Daoy (cell line): Measurements from ENCODE around the gene HBZ. TPM values are rescaled to one million over a fixed set of nuclear protein-coding genes. Genes with fewer than 3 reads are reported as not detected.
"Not testable (repeated sequence)": the region's sequence is repeated elsewhere in the genome, so short reads cannot be mapped to it uniquely, and the experiment has no call there.

ENCODE experiments used
- DNase-seq: peaks from one replicate; pipeline ENCODE4 v3.0.0-alpha.2; 2015; ENCODE audit warnings: low read depth
- total RNA-seq: library from RNA; depleted of rRNA; stranded (reverse); fragments of >200 nt; shearing (Covaris generic); gene quantifications from 2 replicates; pipeline ENCODE4 v1.2.3, GENCODE V29; 2014

The HBZ gene
- total RNA-seq, 1 experiment from 2014 or later = not detected

DNA sequence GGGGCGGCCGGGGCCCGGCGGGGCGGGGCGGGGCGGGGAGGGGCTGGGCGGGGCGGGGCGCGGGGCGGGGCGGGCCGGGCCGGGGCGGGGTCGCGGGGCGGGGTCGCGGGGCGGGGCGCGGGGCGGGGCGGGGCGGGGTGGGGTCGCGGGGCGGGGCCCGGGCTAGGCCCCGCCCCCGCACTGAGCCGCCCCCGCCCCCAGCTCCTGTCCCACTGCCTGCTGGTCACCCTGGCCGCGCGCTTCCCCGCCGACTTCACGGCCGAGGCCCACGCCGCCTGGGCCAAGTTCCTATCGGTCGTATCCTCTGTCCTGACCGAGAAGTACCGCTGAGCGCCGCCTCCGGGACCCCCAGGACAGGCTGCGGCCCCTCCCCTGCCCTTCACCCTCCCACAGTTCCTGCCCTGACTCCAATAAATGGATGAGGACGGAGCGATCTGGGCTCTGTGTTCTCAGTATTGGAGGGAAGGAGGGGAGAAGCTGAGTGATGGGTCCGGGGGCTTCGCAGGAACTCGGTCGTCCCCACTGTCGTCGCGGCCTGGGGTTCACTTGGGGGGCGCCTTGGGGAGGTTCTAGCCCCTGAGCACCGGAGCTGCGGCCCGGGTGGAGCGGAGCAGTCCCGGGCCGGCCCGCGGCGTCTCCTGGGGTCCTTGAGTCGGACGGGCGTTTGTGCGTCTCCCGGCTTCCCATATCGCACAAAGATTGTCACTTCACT, 12.5 kb downstream of the HBZ start:
- no peak for DNase-seq

DNA sequence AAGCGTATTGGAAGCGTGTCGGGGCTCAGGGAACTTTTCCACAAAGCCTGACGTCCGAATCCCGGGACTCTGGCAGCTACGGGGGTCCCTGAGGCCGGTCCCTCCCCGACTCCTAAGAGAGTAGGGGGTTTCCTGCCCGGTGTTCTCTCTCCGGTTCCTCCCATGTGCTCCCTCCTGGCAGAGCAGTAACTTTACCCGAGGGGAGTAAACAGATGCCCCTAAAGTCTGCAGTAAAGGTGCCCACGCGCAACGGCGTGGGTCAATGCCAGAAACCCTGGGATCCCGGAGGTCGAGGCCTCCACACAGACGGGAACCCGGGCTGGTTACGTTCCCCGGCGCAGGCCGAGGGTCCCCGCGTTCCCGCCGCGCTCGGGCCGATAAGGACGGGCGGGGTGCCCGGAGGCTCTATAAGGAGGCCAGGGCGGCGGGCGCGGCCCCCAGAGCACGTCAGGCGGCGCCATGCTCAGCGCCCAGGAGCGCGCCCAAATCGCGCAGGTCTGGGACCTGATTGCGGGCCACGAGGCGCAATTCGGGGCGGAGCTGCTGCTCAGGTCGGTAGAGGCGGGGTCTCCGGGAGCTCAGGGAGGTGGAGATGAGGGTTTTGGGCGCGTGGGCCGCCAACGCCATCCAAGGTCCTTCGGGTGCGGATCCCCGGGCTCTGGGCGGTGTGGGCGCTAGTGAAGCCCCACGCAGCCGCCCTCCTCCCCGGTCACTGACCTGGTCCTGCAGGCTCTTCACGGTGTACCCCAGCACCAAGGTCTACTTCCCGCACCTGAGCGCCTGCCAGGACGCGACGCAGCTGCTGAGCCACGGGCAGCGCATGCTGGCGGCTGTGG, 13.3 kb downstream of the HBZ start, which contains the start of gene HBM:
TSS of gene HBM (plus strand) at position 440 of the 836 bp plus-strand sequence. CDS start at position 460, 20 bp downstream.
- DNase-seq = no peak

DNA sequence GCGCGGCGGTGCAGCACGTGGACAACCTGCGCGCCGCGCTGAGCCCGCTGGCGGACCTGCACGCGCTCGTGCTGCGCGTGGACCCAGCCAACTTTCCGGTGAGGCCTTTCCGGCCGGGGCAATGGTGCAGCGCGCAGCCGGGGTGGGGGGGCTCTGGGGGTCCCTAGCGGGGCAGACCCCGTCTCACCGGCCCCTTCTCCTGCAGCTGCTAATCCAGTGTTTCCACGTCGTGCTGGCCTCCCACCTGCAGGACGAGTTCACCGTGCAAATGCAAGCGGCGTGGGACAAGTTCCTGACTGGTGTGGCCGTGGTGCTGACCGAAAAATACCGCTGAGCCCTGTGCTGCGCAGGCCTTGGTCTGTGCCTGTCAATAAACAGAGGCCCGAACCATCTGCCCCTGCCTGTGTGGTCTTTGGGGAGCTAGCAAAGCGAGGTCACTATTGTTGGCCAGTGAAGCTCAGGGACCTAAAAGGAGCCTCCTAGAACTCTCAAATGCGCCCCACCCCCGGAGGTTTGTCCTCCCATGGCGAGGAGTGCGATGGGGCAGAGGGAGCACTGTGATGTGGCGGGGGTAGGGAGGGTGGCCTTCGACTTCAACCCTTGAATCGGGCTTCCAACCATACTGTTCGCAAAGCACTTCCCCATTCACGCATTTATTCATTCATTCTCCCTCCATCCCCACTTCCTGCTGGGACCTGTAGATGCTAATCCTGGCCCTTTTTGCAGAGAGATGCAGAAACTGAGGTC, 14.1 kb downstream of the HBZ start:
- DNase-seq = no peak

DNA sequence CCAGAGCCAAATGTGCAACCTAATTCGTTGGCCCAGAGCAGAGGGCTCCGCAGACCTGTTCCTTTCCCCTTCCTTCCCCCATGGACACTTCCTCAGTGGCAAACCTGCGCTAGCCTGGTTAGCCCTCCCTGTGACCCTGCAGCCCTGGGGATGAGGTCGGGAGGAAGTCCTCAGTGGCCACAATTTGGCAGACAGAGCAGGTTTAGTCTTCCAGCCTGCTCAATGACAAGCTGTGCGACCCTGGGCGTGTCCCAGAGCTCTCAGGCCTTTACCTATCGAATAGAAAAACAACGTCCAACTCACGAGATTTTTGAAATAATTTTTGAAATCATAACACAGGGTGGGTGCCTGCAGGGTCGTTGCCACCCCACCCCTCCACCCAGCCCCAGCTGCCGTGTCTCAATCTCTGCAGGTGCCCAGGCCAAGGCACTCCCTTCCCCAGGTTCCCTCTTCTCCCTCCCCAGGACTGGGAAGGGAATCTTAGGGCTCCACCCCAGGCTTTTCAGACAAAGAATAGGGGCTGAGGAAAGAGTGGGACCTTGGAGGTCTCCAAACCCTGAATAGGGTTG, 14.8 kb downstream of the HBZ start:
- DNase-seq = no peak

DNA sequence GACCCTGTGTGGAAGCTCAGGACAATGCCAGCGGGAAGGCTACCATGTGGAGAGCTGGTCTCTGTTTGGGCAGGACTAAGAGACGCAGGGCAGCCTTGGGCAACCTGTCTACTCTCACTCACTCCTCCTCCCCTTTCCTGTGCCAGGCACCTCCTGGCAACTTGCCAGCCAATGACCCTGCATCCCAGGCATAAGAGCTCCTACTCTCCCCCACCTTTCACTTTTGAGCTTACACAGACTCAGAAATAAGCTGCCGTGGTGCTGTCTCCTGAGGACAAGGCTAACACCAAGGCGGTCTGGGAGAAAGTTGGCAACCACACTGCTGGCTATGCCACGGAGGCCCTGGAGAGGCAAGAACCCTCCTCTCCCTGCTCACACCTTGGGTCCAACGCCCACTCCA, 16.0 kb downstream of the HBZ start:
- DNase-seq = peak; percentile 29

DNA sequence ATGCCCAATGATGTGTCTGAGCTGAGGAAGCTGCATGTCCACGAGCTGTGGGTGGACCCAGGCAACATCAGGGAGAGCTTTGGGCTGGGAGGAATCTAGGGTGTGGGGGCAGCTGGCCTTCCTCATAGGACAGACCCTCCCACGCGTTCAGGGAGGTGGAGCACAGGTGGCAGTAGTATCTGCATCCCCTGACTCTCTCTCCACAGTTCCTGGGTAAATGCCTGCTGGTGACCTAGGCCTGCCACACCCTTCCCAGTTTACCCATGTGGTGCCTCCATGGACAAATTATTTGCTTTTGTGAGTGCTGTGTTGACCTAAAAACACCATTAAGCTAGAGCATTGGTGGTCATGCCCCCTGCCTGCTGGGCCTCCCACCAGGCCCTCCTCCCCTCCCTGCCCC, 16.6 kb downstream of the HBZ start:
- no peak for DNase-seq

DNA sequence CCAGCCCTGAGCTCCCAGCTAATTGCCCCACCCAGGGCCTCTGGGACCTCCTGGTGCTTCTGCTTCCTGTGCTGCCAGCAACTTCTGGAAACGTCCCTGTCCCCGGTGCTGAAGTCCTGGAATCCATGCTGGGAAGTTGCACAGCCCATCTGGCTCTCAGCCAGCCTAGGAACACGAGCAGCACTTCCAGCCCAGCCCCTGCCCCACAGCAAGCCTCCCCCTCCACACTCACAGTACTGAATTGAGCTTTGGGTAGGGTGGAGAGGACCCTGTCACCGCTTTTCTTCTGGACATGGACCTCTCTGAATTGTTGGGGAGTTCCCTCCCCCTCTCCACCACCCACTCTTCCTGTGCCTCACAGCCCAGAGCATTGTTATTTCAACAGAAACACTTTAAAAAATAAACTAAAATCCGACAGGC, 17.7 kb downstream of the HBZ start:
- peak; percentile 38 for DNase-seq

DNA sequence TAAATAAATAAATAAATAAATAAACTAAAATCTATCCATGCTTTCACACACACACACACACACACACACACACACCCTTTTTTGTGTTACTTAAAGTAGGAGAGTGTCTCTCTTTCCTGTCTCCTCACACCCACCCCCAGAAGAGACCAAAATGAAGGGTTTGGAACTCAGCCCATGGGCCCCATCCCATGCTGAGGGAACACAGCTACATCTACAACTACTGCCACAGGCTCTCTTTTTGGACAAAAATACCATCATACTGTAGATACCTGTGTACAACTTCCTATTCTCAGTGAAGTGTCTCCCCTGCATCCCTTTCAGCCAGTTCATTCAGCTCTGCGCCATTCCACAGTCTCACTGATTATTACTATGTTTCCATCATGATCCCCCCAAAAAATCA, 18.3 kb downstream of the HBZ start:
- no peak for DNase-seq

DNA sequence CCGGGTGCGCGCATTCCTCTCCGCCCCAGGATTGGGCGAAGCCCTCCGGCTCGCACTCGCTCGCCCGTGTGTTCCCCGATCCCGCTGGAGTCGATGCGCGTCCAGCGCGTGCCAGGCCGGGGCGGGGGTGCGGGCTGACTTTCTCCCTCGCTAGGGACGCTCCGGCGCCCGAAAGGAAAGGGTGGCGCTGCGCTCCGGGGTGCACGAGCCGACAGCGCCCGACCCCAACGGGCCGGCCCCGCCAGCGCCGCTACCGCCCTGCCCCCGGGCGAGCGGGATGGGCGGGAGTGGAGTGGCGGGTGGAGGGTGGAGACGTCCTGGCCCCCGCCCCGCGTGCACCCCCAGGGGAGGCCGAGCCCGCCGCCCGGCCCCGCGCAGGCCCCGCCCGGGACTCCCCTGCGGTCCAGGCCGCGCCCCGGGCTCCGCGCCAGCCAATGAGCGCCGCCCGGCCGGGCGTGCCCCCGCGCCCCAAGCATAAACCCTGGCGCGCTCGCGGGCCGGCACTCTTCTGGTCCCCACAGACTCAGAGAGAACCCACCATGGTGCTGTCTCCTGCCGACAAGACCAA, 20.0 kb downstream of the HBZ start, which contains the start of gene HBA2:
TSS of gene HBA2 (plus strand) at position 503 of the 568 bp plus-strand sequence. CDS start at position 540, 37 bp downstream.
- DNase-seq = not testable (repeated sequence)

DNA sequence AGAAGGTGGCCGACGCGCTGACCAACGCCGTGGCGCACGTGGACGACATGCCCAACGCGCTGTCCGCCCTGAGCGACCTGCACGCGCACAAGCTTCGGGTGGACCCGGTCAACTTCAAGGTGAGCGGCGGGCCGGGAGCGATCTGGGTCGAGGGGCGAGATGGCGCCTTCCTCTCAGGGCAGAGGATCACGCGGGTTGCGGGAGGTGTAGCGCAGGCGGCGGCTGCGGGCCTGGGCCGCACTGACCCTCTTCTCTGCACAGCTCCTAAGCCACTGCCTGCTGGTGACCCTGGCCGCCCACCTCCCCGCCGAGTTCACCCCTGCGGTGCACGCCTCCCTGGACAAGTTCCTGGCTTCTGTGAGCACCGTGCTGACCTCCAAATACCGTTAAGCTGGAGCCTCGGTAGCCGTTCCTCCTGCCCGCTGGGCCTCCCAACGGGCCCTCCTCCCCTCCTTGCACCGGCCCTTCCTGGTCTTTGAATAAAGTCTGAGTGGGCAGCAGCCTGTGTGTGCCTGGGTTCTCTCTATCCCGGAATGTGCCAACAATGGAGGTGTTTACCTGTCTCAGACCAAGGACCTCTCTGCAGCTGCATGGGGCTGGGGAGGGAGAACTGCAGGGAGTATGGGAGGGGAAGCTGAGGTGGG, 20.9 kb downstream of the HBZ start:
- DNase-seq = not testable (repeated sequence)

DNA sequence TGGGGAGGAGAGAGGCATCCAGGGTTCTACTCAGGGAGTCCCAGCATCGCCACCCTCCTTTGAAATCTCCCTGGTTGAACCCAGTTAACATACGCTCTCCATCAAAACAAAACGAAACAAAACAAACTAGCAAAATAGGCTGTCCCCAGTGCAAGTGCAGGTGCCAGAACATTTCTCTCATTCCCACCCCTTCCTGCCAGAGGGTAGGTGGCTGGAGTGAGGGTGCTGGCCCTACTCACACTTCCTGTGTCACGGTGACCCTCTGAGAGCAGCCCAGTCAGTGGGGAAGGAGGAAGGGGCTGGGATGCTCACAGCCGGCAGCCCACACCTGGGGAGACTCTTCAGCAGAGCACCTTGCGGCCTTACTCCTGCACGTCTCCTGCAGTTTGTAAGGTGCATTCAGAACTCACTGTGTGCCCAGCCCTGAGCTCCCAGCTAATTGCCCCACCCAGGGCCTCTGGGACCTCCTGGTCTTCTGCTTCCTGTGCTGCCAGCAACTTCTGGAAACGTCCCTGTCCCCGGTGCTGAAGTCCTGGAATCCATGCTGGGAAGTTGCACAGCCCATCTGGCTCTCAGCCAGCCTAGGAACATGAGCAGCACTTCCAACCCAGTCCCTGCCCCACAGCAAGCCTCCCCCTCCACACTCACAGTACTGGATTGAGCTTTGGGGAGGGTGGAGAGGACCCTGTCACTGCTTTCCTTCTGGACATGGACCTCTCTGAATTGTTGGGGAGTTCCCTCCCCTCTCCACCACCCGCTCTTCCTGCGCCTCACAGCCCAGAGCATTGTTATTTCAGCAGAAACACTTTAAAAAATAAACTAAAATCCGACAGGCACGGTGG, 21.7 kb downstream of the HBZ start:
- DNase-seq = peak; percentile 38

DNA sequence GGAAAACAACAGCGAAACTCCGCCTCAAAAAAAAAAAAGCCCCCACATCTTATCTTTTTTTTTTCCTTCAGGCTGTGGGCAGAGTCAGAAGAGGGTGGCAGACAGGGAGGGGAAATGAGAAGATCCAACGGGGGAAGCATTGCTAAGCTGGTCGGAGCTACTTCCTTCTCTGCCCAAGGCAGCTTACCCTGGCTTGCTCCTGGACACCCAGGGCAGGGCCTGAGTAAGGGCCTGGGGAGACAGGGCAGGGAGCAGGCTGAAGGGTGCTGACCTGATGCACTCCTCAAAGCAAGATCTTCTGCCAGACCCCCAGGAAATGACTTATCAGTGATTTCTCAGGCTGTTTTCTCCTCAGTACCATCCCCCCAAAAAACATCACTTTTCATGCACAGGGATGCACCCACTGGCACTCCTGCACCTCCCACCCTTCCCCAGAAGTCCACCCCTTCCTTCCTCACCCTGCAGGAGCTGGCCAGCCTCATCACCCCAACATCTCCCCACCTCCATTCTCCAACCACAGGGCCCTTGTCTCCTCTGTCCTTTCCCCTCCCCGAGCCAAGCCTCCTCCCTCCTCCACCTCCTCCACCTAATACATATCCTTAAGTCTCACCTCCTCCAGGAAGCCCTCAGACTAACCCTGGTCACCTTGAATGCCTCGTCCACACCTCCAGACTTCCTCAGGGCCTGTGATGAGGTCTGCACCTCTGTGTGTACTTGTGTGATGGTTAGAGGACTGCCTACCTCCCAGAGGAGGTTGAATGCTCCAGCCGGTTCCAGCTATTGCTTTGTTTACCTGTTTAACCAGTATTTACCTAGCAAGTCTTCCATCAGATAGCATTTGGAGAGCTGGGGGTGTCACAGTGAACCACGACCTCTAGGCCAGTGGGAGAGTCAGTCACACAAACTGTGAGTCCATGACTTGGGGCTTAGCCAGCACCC, 22.8 kb downstream of the HBZ start:
- no peak for DNase-seq

DNA sequence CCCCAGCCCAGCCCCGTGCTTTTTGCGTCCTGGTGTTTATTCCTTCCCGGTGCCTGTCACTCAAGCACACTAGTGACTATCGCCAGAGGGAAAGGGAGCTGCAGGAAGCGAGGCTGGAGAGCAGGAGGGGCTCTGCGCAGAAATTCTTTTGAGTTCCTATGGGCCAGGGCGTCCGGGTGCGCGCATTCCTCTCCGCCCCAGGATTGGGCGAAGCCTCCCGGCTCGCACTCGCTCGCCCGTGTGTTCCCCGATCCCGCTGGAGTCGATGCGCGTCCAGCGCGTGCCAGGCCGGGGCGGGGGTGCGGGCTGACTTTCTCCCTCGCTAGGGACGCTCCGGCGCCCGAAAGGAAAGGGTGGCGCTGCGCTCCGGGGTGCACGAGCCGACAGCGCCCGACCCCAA, 23.6 kb downstream of the HBZ start:
- DNase-seq = not testable (repeated sequence)

DNA sequence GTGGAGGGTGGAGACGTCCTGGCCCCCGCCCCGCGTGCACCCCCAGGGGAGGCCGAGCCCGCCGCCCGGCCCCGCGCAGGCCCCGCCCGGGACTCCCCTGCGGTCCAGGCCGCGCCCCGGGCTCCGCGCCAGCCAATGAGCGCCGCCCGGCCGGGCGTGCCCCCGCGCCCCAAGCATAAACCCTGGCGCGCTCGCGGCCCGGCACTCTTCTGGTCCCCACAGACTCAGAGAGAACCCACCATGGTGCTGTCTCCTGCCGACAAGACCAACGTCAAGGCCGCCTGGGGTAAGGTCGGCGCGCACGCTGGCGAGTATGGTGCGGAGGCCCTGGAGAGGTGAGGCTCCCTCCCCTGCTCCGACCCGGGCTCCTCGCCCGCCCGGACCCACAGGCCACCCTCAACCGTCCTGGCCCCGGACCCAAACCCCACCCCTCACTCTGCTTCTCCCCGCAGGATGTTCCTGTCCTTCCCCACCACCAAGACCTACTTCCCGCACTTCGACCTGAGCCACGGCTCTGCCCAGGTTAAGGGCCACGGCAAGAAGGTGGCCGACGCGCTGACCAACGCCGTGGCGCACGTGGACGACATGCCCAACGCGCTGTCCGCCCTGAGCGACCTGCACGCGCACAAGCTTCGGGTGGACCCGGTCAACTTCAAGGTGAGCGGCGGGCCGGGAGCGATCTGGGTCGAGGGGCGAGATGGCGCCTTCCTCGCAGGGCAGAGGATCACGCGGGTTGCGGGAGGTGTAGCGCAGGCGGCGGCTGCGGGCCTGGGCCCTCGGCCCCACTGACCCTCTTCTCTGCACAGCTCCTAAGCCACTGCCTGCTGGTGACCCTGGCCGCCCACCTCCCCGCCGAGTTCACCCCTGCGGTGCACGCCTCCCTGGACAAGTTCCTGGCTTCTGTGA, 24.3 kb downstream of the HBZ start, which contains the start of gene HBA1:
TSS of gene HBA1 (plus strand) at position 204 of the 906 bp plus-strand sequence. CDS start at position 241, 37 bp downstream.
- not testable (repeated sequence) for DNase-seq

DNA sequence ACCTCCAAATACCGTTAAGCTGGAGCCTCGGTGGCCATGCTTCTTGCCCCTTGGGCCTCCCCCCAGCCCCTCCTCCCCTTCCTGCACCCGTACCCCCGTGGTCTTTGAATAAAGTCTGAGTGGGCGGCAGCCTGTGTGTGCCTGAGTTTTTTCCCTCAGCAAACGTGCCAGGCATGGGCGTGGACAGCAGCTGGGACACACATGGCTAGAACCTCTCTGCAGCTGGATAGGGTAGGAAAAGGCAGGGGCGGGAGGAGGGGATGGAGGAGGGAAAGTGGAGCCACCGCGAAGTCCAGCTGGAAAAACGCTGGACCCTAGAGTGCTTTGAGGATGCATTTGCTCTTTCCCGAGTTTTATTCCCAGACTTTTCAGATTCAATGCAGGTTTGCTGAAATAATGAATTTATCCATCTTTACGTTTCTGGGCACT, 25.0 kb downstream of the HBZ start:
- no peak for DNase-seq

DNA sequence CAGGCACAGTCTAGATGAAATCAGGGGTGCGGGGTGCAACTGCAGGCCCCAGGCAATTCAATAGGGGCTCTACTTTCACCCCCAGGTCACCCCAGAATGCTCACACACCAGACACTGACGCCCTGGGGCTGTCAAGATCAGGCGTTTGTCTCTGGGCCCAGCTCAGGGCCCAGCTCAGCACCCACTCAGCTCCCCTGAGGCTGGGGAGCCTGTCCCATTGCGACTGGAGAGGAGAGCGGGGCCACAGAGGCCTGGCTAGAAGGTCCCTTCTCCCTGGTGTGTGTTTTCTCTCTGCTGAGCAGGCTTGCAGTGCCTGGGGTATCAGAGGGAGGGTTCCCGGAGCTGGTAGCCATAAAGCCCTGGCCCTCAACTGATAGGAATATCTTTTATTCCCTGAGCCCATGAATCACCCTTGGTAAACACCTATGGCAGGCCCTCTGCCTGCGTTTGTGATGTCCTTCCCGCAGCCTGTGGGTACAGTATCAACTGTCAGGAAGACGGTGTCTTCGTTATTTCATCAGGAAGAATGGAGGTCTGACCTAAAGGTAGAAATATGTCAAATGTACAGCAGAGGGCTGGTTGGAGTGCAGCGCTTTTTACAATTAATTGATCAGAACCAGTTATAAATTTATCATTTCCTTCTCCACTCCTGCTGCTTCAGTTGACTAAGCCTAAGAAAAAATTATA, 25.7 kb downstream of the HBZ start:
- no peak for DNase-seq

DNA sequence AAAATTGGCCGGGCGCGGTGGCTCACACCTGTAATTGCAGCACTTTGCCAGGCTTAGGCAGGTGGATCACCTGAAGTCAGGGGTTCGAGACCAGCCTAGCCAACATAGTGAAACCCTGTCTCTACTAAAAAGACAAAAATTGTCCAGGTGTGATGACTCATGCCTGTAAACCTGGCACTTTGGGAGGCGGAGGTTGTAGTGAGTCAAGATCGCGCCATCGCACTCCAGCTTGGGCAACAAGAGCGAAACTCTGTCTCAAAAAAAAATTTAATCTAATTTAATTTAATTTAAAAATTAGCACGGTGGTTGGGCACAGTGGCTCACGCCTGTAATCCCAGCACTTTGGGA, 26.2 kb downstream of the HBZ start:
- no peak for DNase-seq
